Activated CD4-positive, CD25-positive, alpha-beta regulatory T cell (primary cell): ENCODE data around the gene IQSEC1.

Experiments
- DNase-seq, 4 experiments: peaks; one replicate each; lab custom pipeline; 2025; lab: John Stamatoyannopoulos, UW

IQSEC1 gene

GRCh38 chr3:13016083-13016720 is 57.0 kb downstream of the IQSEC1 start:
- DNase-seq: peak in 3 of 4 experiments; percentile 30 to 37 (median 32)

DNA sequence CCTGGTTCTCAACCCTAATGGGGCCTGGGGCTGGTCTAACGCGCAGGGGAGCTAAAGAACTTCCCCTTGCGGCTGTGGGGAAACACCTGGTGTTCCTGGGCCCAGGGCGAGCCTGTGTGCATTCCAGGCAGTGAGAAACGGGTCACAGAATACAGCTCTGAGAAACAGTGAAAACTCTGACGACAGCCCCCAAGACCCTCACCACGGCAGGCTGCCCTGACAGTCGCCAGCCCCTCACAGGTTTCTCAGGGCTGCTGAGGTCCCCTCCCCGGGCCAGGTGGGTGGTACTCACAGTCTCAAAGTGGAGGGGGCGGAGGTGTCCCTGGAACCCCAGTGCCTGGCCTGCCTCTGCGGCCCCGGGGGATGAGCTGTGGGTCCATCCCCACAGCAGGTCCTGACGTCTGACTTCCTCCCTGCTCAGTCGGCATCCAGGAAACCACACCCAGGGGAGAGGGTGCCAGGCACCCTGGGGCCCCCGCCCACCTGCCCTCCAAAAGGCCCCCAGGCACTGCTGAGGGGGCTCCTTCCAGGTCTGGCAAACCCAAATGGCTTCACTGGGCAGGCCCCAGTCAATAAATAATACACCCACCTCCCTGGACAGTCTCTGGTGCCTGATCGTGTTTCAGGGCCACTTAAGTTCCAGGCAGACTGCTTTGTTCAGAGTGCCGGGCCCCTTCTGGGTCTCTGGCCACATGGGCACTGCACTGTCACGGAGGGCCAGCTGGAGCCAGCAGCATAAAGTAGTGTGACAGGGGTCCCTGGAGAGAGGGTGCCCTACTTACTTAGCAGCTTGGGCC is 57.7 kb downstream of the IQSEC1 start:
- DNase-seq: peak in 3 of 4 experiments; percentile 31 to 48 (median 46)

DNA sequence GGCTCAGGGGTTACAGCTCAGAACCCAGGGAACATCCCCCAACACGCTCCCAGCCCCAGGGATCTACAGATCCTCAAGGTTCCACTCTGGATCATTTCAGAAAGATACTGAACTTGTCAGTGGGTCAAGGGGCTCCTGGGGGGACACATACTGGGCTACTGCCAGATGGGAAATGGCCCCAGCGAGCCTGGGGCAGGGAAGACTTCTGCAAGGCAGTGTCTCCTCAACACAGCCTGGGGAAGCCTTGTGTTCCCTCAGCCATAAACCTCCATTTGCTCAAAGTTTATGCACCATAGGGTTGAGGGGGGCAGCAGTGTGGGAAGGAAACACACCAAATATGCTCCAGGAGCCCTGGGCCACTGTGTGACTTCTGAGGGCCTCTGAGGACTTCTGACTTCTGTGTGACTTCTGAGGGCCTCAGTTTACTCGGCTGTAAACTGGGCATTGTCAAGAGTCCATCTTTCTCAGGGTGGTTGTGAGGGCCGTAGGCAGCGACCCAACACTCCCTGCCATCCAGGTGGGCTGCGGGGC is 58.4 kb downstream of the IQSEC1 start:
- no peak for DNase-seq

- DNase-seq: no peak
Observed at GRCh38 chr3:13013994-13014754, 59.1 kb downstream of the IQSEC1 start.

GRCh38 chr3:13013566-13013965 is 59.7 kb downstream of the IQSEC1 start:
- no peak for DNase-seq

DNA sequence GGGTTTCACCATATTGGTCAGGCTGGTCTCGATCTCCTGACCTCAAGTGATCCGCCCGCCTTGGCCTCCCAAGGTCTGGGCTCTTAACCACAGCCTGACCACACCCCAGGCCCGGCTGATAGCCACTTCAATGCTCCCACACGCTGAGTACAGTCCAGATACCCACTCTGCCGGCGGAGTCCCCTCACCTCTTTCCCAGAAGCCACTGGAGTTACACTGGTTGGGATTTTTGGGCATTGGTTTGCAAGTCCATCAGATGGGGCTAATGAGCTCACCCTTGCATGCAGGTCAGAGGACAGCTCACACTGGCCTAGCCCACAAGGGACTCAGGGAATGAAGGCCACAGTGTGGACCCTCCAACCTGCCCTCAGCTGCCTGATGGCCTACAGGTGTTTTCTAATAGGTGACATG is 60.1 kb downstream of the IQSEC1 start:
- no peak for DNase-seq

- no peak for DNase-seq
Observed at GRCh38 chr3:13012221-13012691, 61.0 kb downstream of the IQSEC1 start.

- DNase-seq: peak; percentile 35 to 76 (median 57)
Observed at GRCh38 chr3:13011573-13012220, 61.5 kb downstream of the IQSEC1 start.

DNA sequence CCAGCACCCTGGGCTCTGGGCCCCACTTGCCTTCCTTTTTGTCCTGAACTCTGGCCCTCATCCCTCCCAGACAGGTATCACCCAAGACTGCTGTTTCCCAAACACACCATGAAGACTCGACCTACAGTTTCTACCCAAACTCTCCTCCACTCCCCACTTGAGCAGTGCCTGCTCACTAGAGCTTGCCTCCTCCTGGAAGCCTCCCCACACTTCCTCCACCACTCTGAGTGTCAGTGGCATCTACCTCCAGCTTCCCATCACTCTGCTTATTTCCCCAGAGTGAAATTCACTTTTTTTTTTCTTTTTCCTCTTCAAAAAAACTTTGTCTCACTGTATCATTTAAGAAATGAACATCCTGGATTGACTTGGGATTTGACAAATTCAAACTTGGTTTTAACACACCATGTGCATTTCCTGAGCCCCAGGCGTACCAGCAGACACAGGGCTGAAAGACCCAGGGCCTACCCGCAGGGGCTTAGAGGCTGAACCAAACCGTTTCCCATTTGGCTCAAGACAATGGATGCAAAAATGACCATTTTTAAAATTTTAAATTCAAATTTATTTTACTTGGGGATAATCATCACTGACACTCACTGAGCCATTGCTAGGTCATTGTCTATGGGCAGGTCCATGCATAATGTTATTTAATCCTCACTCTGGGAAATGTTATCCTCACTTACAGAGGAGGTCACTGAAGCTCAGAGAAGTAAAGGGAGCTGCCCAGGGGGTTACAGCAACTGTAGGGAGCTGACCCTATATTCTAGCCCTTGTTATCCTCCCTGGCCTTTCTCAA is 62.3 kb downstream of the IQSEC1 start:
- DNase-seq: no peak

GRCh38 chr3:13009946-13010315 is 63.3 kb downstream of the IQSEC1 start:
- DNase-seq: no peak

GRCh38 chr3:13009132-13009945 is 63.9 kb downstream of the IQSEC1 start:
- DNase-seq: peak in 2 of 4 experiments; percentile 26 to 28

- no peak for DNase-seq
Observed at GRCh38 chr3:13008155-13008995, 64.9 kb downstream of the IQSEC1 start.

DNA sequence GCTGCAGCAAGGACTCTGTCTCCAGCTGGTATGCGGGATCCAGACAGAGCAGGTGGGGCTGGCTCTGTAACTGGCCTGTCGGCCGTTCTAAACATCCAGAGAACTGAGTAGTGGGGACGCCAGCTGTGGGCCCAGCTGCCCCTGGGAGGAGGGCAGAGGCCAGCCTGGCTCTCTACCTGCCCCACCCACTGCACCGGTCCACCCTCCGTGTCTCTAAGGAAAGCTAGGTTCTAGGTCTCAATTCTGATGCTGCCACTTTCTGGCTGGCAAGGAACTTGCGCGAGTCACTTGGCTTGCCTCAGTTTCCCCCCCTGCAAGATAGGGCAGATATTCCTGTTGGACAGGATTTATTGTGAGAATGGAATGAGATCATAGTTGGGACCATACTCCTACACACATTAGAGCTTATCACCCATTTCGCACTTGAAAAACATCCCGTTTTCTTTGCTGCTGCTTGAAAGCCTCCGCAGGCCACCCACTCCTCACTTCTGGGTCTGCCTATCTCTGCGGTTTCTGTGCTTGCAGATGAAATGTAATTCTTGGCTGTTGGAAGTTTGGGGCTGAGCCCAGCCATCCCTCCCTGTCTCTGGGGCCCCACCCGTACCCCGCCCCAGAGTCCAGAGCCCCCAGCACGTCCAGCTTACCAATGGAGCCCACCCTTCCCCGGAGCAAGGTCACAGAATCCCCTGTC is 65.8 kb downstream of the IQSEC1 start:
- no peak for DNase-seq

DNA sequence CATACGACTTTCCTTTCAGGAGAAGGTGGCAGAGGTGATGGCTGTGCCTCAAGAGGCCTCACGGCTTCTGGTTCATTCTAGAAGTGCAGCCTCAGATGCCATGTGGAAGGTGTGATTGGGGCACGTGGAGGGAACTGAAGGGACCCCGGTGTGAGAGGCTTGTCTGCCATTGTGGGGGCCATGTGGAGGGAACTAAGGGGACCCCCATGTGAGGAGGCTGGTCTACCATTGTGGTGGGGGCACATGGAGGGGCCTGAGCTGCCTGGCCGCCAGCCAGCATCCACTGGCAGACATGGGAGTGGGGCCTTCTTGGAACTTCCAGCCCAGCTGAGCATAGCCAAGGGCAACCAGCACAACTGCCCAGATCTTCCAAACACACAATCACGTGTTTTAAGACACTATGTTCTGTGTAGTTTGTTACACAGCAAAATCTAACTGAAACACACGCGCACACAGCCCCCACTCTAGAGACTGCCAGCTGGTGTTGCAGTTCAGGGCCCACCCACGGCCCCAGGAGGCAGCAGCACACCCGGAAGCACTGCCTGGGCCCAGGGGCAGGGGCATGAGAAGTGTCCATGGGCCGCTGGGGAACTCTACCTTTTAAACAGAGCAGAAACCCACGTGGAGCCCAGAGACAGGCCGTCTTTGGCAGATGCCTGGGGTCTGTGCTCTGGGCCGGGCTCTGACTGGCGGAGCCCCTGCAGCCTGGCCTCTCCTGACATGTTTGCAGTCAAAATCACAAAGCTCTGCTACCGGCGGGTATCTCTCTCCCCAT is 66.8 kb downstream of the IQSEC1 start:
- DNase-seq: no peak

DNA sequence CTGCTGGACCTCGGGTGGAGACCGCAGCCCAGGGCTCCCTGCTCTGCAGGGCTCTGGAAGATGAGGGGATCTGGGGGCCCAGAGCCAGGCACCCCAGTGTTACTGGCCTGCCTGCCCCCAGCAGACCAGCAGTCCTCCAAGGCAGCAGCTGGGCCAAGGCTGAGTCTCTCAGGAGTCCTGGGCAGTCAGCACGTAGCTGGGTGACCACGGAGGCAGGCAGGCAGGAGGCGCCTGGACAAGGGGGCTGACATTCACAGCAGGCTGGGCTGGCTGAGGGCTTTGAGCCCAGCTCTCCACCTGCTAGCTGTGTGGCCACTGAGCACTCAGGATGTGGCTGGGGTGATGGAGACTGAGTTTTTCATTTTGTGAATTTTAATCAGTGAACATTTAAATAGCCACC is 67.9 kb downstream of the IQSEC1 start:
- no peak for DNase-seq

GRCh38 chr3:13004376-13004775 is 68.9 kb downstream of the IQSEC1 start:
- DNase-seq: no peak

- no peak for DNase-seq
Observed at GRCh38 chr3:13003608-13004007, 69.6 kb downstream of the IQSEC1 start.
